Fibroblast of lung (primary cell): ENCODE data around the gene XRCC1. TPM values are rescaled to one million over a fixed set of nuclear protein-coding genes. Genes with fewer than 3 reads are reported as not detected.

Source experiments
- DNase-seq, 2 donors: peaks; one replicate each; pipeline versions ENCODE4 v3.0.0 to v3.0.0-alpha.2; 2010; ENCODE audit warnings: low read depth in 2 of 2
- H2AFZ ChIP-seq: 2 replicates; pipeline ENCODE4 v1.5.1; 2012; ENCODE audit warnings: low read length, control low read depth, inconsistent platforms
- H3K27ac ChIP-seq: 2 replicates; pipeline ENCODE4 v1.5.1; 2011; ENCODE audit warnings: low read length, control low read depth; ENCODE audit not compliant: insufficient read depth
- H3K27me3 ChIP-seq: 2 replicates; pipeline ENCODE4 v1.5.1; 2011; ENCODE audit warnings: mild to moderate bottlenecking, low read length; ENCODE audit not compliant: control insufficient read depth, insufficient read depth
- H3K36me3 ChIP-seq: 2 replicates; pipeline ENCODE4 v1.5.1; 2011; ENCODE audit warnings: low read length; ENCODE audit not compliant: control insufficient read depth, insufficient read depth
- H3K4me1 ChIP-seq: 2 replicates; pipeline ENCODE4 v1.5.1; 2011; ENCODE audit warnings: low read length; ENCODE audit not compliant: control insufficient read depth, insufficient read depth; ENCODE audit errors: extremely low read depth
- H3K4me2 ChIP-seq: 2 replicates; pipeline ENCODE4 v1.5.1; 2011; ENCODE audit warnings: low read length, control low read depth; ENCODE audit not compliant: insufficient read depth; ENCODE audit errors: extremely low read depth
- H3K4me3 ChIP-seq, 4 experiments: fragments of 200-600 bp in 1 of 4; sonication (generic) in 1 of 4; replicated peaks in 1 of 4; 2 replicates each; pipeline ENCODE4 v1.5.1; 2011 to 2016; ENCODE audit warnings: low read length in 4 of 4, low read depth in 3 of 4, mild to moderate bottlenecking in 3 of 4, control low read depth in 2 of 4, inconsistent platforms in 1 of 4, mixed read lengths in 1 of 4; ENCODE audit not compliant: insufficient read depth in 1 of 4; ENCODE audit errors: control extremely low read depth in 1 of 4
- H3K79me2 ChIP-seq: 2 replicates; pipeline ENCODE4 v1.5.1; 2012; ENCODE audit warnings: mild to moderate bottlenecking, low read length, inconsistent platforms; ENCODE audit not compliant: control insufficient read depth, insufficient read depth
- H3K9ac ChIP-seq: 2 replicates; pipeline ENCODE4 v1.5.1; 2011; ENCODE audit warnings: mild to moderate bottlenecking, low read length, control low read depth; ENCODE audit not compliant: insufficient read depth
- H3K9me3 ChIP-seq: 2 replicates; pipeline ENCODE4 v1.5.1; 2012; ENCODE audit warnings: low read depth, low read length; ENCODE audit not compliant: control insufficient read depth, insufficient read depth
- H4K20me1 ChIP-seq: 2 replicates; pipeline ENCODE4 v1.5.1; 2011; ENCODE audit warnings: low read length; ENCODE audit not compliant: control insufficient read depth, insufficient read depth; ENCODE audit errors: extremely low read depth
- CTCF ChIP-seq, 2 donors: IDR thresholded peaks in 1 of 2; conservative IDR thresholded peaks in 1 of 2; 1 replicate in 1 of 2; 2 replicates in 1 of 2; pipeline ENCODE4 v1.5.1; 2011 to 2012; ENCODE audit warnings: low read length in 2 of 2, control low read depth in 1 of 2, inconsistent platforms in 1 of 2, low read depth in 1 of 2, mild to moderate bottlenecking in 1 of 2
- EZH2 ChIP-seq: IDR thresholded peaks from 2 replicates; pipeline ENCODE4 v1.5.1; 2012; ENCODE audit warnings: low read length, control low read depth, mild to moderate bottlenecking; ENCODE audit errors: missing control alignments
- polyA plus RNA-seq, 2 donors: library from polyadenylated mRNA; depleted of rRNA in 1 of 2; stranded (reverse) in 1 of 2; unstranded in 1 of 2; fragments of >200 nt; gene quantifications; 2 replicates each; pipeline ENCODE4 v1.2.1, GENCODE V29; 2011 to 2012; ENCODE audit warnings: missing spikeins in 1 of 2
- total RNA-seq: library from RNA; depleted of rRNA; stranded (reverse); fragments of >200 nt; gene quantifications from 2 replicates; pipeline ENCODE4 v1.2.1, GENCODE V29; 2014

Gene XRCC1
- total and polyA plus RNA-seq, 2 donors (not counting 1 experiment from before 2014, with no cell fraction given): 8.6 to 14.5 TPM

GRCh38 chr19:43562698-43563241 is 12.6 kb downstream of the XRCC1 start:
- peak overlapping the region; percentile 30 for H3K27ac ChIP-seq
- no peaks in the 10 kb centered on the region for H3K79me2 ChIP-seq
- TF ChIP-seq CTCF (conservative IDR thresholded peaks at IDR 0.05 in 1 of 2, IDR thresholded peaks at IDR 0.05 in 1 of 2; ENCODE audit: low read depth in 1 of 2, low read length in 2 of 2): no peak
- TF ChIP-seq EZH2: no peak
- H2AFZ ChIP-seq: no peak overlapping the region
- no peaks in the 10 kb centered on the region for H4K20me1 ChIP-seq
- peak; percentile 42 to 92 for DNase-seq
- no peak overlapping the region for H3K4me3 ChIP-seq
- H3K4me2 ChIP-seq: no peak overlapping the region
- no peak overlapping the region for H3K9ac ChIP-seq
- H3K27me3 ChIP-seq: no peaks in the 10 kb centered on the region
- H3K4me1 ChIP-seq: peaks cover 8% of the 10 kb centered on the region
- H3K36me3 ChIP-seq: peaks cover 6% of the 10 kb centered on the region
- no peaks in the 10 kb centered on the region for H3K9me3 ChIP-seq

- Histone ChIP-seq H3K4me3 (no peak overlapping the region), H3K27me3 (no peaks in the 10 kb centered on the region), H3K9me3 (no peaks in the 10 kb centered on the region), H3K4me1 (peaks cover 12% of the 10 kb centered on the region), H3K27ac (peak overlapping the region; percentile 15), H3K36me3 (peaks cover 6% of the 10 kb centered on the region), H3K79me2 (no peaks in the 10 kb centered on the region), H2AFZ (no peak overlapping the region), H4K20me1 (no peaks in the 10 kb centered on the region), H3K9ac (no peak overlapping the region), H3K4me2 (no peak overlapping the region)
- TF ChIP-seq CTCF (conservative IDR thresholded peaks at IDR 0.05 in 1 of 2, IDR thresholded peaks at IDR 0.05 in 1 of 2; ENCODE audit: low read depth in 1 of 2, low read length in 2 of 2): no peak
- TF ChIP-seq EZH2: no peak
- no peak for DNase-seq
These were observed 13.1 kb downstream of the XRCC1 start for GRCh38 chr19:43562226-43562697.

GRCh38 chr19:43561139-43561970 is 14.0 kb downstream of the XRCC1 start:
- peaks cover 6% of the 10 kb centered on the region for H3K36me3 ChIP-seq
- no peak overlapping the region for H3K4me3 ChIP-seq
- no peak overlapping the region for H2AFZ ChIP-seq
- H3K4me2 ChIP-seq: no peak overlapping the region
- peak overlapping the region; percentile 26 for H3K27ac ChIP-seq
- peaks cover 12% of the 10 kb centered on the region for H3K4me1 ChIP-seq
- H3K79me2 ChIP-seq: no peaks in the 10 kb centered on the region
- TF ChIP-seq CTCF (conservative IDR thresholded peaks at IDR 0.05 in 1 of 2, IDR thresholded peaks at IDR 0.05 in 1 of 2; ENCODE audit: low read depth in 1 of 2, low read length in 2 of 2): no peak
- TF ChIP-seq EZH2: no peak
- no peak overlapping the region for H3K9ac ChIP-seq
- no peaks in the 10 kb centered on the region for H3K9me3 ChIP-seq
- no peaks in the 10 kb centered on the region for H3K27me3 ChIP-seq
- no peaks in the 10 kb centered on the region for H4K20me1 ChIP-seq
- no peak for DNase-seq
